ENCODE results near the gene RAB37. TPM values are rescaled to one million over a fixed set of nuclear protein-coding genes. Genes with fewer than 3 reads are reported as not detected.
A peak's percentile ranks its signal among the peaks of the same experiment; 100 is the strongest.

RAB37 gene
- total and polyA plus RNA-seq, 2 of the 13 experiments (the other 11 are each of a cell fraction or from before 2014, with no cell fraction given) = 0.91 to 3.7 TPM

GRCh38 chr17:74770498-74771318, 33.7 kb downstream of the RAB37 start (continued):
- TF ChIP-seq SPEN (CRISPR knock-in tag; IDR thresholded peaks at IDR 0.05; ENCODE audit: low read depth) = no peak
- no peak for TF ChIP-seq ZNF850 (CRISPR knock-in tag; conservative IDR thresholded peaks at IDR 0.05)
- TF ChIP-seq ZNF589 (CRISPR knock-in tag; conservative IDR thresholded peaks at IDR 0.05) = no peak
- TF ChIP-seq, protein P1, sequence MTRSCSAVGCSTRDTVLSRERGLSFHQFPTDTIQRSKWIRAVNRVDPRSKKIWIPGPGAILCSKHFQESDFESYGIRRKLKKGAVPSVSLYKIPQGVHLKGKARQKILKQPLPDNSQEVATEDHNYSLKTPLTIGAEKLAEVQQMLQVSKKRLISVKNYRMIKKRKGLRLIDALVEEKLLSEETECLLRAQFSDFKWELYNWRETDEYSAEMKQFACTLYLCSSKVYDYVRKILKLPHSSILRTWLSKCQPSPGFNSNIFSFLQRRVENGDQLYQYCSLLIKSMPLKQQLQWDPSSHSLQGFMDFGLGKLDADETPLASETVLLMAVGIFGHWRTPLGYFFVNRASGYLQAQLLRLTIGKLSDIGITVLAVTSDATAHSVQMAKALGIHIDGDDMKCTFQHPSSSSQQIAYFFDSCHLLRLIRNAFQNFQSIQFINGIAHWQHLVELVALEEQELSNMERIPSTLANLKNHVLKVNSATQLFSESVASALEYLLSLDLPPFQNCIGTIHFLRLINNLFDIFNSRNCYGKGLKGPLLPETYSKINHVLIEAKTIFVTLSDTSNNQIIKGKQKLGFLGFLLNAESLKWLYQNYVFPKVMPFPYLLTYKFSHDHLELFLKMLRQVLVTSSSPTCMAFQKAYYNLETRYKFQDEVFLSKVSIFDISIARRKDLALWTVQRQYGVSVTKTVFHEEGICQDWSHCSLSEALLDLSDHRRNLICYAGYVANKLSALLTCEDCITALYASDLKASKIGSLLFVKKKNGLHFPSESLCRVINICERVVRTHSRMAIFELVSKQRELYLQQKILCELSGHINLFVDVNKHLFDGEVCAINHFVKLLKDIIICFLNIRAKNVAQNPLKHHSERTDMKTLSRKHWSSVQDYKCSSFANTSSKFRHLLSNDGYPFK (CRISPR knock-in tag; IDR thresholded peaks at IDR 0.05; ENCODE audit: borderline replicate concordance) = no peak
- no peak for TF ChIP-seq SETDB1 (CRISPR knock-in tag; IDR thresholded peaks at IDR 0.05; ENCODE audit: borderline replicate concordance)
- TF ChIP-seq ZNF816 (CRISPR knock-in tag; IDR thresholded peaks at IDR 0.05; ENCODE audit: borderline replicate concordance) = no peak
- no peak for TF ChIP-seq ZIK1 (CRISPR knock-in tag; IDR thresholded peaks at IDR 0.05; ENCODE audit: borderline replicate concordance, low read depth)
- TF ChIP-seq JUNB (CRISPR knock-in tag; IDR thresholded peaks at IDR 0.05; ENCODE audit: borderline replicate concordance) = no peak
- no peak for TF ChIP-seq ZNF432 (CRISPR knock-in tag; IDR thresholded peaks at IDR 0.05; ENCODE audit: borderline replicate concordance)
- TF ChIP-seq ZBTB4 (CRISPR knock-in tag; IDR thresholded peaks at IDR 0.05; ENCODE audit: borderline replicate concordance) = no peak
- TF ChIP-seq MTA3 (CRISPR knock-in tag; IDR thresholded peaks at IDR 0.05) = no peak
- TF ChIP-seq DNMT3B (CRISPR knock-in tag; conservative IDR thresholded peaks at IDR 0.05) = no peak
- no peak for TF ChIP-seq SUZ12 (IDR thresholded peaks at IDR 0.05; ENCODE audit: low read depth, low read length)
- TF ChIP-seq, protein P2, sequence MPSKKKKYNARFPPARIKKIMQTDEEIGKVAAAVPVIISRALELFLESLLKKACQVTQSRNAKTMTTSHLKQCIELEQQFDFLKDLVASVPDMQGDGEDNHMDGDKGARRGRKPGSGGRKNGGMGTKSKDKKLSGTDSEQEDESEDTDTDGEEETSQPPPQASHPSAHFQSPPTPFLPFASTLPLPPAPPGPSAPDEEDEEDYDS (CRISPR knock-in tag; IDR thresholded peaks at IDR 0.05) = peak; percentile 43; the same call in 1 of the 2 replicates
- TF ChIP-seq, protein P3, sequence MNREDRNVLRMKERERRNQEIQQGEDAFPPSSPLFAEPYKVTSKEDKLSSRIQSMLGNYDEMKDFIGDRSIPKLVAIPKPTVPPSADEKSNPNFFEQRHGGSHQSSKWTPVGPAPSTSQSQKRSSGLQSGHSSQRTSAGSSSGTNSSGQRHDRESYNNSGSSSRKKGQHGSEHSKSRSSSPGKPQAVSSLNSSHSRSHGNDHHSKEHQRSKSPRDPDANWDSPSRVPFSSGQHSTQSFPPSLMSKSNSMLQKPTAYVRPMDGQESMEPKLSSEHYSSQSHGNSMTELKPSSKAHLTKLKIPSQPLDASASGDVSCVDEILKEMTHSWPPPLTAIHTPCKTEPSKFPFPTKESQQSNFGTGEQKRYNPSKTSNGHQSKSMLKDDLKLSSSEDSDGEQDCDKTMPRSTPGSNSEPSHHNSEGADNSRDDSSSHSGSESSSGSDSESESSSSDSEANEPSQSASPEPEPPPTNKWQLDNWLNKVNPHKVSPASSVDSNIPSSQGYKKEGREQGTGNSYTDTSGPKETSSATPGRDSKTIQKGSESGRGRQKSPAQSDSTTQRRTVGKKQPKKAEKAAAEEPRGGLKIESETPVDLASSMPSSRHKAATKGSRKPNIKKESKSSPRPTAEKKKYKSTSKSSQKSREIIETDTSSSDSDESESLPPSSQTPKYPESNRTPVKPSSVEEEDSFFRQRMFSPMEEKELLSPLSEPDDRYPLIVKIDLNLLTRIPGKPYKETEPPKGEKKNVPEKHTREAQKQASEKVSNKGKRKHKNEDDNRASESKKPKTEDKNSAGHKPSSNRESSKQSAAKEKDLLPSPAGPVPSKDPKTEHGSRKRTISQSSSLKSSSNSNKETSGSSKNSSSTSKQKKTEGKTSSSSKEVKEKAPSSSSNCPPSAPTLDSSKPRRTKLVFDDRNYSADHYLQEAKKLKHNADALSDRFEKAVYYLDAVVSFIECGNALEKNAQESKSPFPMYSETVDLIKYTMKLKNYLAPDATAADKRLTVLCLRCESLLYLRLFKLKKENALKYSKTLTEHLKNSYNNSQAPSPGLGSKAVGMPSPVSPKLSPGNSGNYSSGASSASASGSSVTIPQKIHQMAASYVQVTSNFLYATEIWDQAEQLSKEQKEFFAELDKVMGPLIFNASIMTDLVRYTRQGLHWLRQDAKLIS (CRISPR knock-in tag; IDR thresholded peaks at IDR 0.05) = no peak; the same call in 1 of the 2 replicates
- TF ChIP-seq PHF5A (CRISPR knock-in tag; IDR thresholded peaks at IDR 0.05; ENCODE audit: low read depth, unreplicated experiment) = no peak
- no peak for TF ChIP-seq ZNF446 (CRISPR knock-in tag; IDR thresholded peaks at IDR 0.05)
- no peak for TF ChIP-seq ZNF224 (CRISPR knock-in tag; IDR thresholded peaks at IDR 0.05)
- no peak for TF ChIP-seq KAT8 (CRISPR knock-in tag; IDR thresholded peaks at IDR 0.05)

Data from HepG2 (cell line).